ENCODE data around the gene SLC9A9.

DNA sequence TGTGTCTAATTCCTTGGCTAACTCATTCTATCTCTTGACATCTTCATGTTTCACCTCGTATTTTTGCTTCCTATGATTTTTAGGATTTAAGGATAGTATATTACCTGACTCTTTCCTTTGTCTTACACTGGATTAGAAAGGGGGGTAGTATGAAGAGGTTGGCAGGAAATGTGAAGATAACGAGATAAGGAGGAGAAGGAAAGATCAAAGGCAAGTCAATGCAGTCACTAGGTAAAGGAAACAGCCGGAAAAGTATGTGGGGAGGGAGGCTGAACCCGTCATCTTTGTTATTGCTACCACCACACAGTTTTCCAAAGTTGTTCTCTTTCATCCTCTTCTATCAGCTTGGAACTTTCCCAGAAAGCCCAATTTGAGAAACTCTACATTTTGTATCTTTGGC lies 90.6 kb downstream of the SLC9A9 start:
- TF ChIP-seq, protein P1, sequence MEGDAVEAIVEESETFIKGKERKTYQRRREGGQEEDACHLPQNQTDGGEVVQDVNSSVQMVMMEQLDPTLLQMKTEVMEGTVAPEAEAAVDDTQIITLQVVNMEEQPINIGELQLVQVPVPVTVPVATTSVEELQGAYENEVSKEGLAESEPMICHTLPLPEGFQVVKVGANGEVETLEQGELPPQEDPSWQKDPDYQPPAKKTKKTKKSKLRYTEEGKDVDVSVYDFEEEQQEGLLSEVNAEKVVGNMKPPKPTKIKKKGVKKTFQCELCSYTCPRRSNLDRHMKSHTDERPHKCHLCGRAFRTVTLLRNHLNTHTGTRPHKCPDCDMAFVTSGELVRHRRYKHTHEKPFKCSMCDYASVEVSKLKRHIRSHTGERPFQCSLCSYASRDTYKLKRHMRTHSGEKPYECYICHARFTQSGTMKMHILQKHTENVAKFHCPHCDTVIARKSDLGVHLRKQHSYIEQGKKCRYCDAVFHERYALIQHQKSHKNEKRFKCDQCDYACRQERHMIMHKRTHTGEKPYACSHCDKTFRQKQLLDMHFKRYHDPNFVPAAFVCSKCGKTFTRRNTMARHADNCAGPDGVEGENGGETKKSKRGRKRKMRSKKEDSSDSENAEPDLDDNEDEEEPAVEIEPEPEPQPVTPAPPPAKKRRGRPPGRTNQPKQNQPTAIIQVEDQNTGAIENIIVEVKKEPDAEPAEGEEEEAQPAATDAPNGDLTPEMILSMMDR (IDR thresholded peaks at IDR 0.05), result no peak
- no peak for TF ChIP-seq POLR2A (IDR thresholded peaks at IDR 0.05)

Data from uterus (tissue), 2 donors.